Activated CD4-positive, alpha-beta T cell treated with anti-CD3 and anti-CD28 coated beads, Interleukin-2, Interleukin-6, amounts not matched to agents 100 ng/mL and 50 ng/mL, durations not matched to agents 16 hours and 8 hours (primary cell): ENCODE results near the gene MTOR.
"Not testable (repeated sequence)": the region's sequence is repeated elsewhere in the genome, so short reads cannot be mapped to it uniquely, and the experiment has no call there.

Experiments
- DNase-seq: peaks from one replicate; pipeline ENCODE4 v3.0.0-alpha.2; 2020

MTOR gene

DNA sequence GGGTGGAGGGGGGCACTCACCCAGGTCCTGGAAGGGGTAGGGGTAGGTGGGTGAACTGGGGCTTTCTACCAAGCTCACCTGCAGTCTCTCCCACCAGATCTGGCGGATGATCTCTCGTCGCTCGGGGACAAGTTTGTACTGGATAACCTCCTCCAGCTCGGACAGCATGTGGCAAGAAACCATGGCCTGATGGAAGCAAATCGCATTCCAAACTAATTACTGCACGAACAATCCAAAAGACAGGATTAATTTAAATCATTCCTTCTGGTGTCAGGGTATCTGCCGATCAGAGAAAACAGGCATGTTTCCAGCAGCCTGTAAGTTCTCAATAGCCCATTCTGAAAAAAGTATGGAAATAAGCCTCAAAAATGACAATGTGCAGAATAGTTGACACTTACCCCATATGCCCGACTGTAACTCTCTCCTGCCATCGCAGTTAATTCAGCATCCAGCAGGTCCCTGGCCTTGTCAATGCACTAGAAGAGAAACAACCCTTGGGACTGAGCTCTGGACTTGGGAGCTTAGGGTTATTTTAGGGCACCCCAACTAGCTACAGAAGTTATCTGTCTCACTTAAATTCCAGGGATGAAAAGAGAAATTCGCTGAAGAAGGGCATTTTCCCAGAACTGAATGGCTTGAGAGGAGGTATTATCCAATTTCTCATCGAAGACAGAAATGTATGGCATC is 117.6 kb downstream of the MTOR start:
- no peak for DNase-seq

DNA sequence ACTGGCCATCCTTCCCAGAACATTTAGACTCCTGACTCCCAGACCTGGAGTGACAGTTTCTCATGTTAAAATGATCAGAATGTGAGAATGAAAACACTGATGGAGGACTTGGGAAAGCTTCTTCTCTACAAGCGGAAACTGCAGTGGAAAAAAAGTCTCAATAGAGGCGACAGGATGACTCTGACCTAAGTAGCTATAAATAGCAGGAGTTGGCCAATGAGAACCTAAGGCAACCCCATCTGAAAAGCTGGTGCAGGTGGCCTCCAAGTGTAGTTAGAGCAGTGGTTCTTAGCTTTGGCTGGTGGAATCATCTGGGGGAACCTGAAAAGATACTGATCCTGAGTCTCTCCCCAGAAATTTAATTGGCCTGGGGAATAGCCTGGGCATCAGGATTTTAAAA is 118.4 kb downstream of the MTOR start:
- DNase-seq: peak; percentile 23

DNA sequence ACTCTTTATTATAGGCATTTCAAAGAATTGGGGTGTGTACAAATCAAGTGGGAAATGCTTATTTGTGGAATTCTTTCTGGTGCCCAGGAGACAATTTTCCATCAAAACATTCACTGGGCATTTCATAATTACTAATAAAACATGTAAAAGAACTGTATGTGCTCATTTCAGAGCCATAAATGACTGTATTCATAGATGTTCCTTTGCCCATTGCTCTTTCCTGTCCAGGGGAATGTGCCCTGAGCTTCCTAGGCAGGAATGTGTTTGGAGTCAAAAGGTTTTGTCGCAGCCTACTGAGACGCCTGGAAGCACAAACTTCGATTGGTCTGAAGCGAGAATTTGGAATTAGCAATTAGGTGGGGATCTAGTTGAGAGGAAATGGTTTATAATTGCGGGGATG is 119.0 kb downstream of the MTOR start:
- DNase-seq: no peak

DNA sequence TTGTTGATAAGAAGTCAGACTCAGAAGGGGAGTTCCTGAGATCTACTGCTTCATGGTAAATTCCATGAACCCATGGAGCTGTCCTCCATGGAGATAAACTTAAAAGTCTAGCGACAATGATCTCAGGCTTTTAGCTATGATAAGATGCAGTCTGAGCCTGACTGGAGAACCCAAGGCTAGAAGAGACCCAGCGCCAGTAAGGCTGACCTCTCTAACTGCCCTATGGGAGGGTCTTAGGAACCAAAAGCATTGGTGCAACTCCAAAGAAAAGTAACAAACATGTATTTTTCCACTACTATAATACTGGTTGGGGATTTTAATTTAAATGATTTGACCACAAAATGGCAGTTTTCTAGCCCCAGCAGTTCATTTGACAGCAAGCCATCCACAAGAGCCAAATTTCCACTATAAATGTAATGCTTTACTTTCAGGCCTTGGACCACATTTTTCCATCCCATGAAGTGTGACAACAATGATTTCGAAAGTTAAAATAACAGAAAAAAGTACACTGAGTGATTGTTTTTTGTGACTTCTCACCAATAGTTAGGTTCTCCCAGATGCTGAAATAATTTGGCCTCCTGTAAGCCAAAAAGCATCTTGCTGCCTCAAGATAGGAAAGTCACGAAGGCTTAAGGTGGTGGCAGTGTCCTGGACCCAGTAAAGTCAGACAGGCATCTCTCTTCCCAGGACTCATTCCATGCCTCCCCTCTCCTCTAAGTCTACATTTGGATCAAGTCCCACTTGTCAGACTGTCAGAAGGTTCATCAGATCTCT is 119.5 kb downstream of the MTOR start:
- no peak for DNase-seq

DNA sequence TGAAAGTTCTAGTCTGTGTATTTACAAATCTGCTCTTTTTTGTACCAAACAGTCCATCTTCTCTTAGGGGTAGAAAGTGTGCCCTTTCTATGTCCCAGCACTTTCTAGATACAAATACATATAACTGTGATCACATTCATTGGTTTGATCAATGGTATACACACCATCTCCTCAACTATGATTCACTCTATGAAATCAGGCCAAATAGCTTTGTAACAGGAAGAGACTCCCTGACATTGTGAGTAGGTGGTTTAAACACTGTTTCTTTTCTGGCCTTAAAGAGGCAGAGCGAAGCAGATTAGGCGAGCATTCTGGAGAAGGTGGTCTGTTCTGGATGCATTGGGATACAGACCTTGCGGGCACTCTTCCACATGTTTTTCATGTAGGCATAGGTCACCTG is 123.4 kb downstream of the MTOR start:
- no peak for DNase-seq

DNA sequence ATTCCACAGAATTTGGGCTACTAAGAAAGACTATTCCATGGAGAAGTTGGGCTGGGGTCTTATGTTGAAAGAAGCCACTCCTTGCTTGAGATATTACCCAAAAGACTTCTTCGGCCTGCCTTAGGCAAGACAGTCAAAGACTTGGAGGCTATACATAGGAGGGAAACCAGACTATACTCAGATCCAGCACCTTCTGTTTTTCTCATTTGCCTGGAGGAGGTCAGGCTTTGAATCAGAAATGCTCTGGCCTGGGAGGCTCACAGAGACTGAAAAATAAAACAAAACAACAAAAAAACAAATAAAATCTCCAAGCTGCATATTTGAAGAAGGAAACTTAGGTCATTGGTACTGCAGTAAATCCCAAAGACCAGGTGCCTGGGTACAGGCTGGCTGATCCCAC is 124.3 kb downstream of the MTOR start:
- DNase-seq: no peak

DNA sequence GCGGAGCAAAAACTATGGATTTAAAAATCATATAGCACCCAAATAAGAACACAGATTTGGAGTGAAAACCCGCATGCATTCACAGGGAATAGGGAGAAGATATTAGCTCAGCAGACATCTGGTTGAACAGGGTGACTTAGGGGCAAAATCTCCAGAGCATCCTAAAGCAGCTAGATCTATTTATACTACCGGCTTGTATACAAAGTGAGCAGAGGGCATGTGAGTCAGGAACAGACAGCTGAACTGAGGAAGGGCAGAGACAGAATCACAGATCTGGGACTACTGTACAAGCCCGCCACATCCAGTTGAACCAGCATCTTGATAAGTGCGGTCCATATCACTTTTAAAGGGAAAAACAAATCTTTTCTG is 127.5 kb downstream of the MTOR start:
- DNase-seq: no peak

DNA sequence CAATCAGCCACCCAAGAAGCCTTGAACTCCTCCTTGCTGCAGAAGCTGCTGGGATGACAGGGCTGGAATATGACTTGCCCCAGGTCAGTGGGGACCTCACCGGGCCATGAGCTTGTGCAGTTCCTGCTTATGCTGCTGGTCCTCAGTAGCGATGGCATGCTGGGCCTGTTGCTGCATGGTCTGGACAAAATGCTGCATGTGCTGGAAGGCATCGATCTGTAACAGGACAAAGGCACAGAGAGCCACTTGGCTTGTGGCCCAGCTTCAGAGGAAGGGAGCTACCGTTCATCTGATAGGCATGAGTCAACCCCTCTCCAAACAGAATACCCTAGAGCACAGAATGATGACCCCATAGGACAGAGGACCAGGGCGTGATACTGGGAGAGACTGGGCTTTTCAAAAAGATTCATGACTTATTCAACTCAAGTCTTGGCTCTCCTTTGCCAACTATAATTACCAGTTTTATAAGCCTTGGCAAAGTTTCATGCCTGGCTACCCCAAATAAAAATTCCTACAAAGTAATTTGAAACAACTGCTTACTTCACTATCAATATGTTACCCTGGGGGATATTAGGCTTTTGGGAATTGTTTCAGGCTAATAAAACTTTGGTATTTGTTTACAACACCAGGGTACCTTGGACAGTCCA is 128.0 kb downstream of the MTOR start:
- DNase-seq: no peak

DNA sequence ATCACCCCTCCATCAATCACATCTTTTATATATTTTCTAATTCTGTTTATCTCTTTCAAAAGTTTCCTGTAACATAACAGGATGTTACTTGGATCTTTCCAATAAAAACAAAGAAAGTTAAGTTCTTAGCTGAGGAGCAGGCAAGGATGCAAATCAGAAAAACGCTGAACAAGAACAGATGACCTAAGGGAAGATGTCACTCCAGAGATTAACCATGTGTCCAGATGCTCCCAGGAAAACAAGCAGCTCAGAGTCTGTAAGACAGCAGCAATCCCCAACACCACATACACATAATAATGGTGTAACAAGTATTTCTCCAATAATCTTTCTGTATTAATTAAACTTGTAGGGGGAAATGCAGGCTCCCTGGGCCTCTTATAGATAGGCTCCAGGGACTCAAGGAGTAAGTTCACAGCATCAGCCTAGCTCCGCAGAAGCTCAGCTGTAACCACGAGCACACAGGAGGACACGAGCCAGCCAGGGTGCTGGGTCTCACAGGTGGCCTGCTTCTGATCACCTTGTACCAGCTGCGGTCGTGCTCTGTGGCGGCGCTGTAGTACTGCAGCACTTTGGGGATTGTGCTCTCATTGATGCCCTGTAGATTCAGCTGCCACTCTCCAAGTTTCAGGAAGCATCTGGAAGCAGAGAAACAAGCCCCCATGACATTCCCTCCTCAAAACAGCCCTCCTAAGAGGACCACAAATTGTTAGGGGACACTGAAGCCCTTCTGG is 129.6 kb downstream of the MTOR start:
- no peak for DNase-seq

DNA sequence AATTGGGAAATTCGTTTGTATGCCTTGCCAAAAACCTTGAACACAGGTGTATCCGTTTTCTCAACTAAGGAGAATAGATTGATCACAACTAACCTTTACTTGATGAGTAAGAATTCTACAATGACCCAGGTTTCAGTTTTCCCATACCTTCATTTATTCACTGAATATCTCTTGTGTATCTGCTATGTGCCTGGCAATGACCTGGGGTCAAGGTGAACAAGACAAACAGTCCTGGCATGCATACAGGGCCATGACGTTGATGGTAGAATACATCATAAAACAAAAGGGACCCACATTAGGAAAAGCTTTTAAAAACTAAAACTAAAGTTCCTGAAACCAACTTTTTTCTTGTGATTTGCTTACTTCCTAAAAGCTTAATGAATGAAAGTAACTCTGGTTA is 130.5 kb downstream of the MTOR start:
- no peak for DNase-seq

DNA sequence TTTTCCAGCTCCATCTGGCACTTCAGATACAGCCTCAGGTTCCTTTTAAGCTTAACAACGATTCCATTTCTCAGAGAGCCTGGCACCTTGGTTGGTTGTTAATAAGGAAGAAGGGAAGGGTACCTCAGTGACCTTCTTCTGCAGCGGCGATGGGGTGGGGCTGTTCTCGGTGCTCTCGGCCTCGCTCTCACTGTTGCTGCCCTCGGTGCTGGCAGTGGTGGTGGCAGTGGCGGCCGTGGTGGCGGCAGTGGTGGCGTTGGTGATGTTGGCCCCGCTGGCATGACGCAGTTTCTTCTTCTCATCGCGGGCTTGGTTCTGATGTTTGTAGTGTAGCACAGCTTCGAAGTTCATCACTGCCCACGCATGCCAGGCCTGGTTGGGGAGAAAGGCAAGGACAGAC is 131.9 kb downstream of the MTOR start:
- no peak for DNase-seq

DNA sequence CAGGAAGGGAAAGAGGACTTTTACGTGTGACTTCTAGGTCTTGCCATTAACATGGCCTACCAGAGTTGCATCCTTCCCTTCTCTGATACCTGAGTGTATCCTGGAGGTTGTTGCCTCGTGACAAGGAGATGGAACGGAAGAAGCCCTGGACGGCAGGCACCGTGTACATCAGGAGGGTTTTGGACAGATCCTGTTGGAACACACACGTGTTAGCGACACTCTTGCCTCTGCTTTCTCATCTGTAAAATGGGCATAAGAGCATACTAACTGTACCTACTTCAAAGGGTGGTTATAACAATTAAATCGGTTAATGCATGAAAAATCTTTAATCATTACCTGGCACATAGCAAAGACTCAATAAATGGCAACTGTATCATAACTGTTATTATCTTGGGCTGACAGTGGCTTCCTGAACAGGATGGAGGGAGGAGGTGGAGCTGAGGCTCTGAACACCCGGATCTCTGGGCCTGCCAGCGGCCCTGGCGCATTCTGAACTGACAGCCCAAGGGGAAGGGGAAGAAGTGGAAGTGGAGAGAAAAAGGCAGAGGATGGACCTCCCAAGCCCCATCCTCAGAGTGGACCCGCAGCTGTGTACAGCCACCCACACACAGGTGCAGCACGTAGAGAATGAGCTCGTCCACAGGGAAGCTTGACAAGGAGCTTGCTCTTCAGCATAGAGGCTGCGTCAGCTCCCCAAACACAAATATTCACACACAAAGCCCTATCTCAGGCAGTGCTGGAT is 132.5 kb downstream of the MTOR start:
- no peak for DNase-seq

DNA sequence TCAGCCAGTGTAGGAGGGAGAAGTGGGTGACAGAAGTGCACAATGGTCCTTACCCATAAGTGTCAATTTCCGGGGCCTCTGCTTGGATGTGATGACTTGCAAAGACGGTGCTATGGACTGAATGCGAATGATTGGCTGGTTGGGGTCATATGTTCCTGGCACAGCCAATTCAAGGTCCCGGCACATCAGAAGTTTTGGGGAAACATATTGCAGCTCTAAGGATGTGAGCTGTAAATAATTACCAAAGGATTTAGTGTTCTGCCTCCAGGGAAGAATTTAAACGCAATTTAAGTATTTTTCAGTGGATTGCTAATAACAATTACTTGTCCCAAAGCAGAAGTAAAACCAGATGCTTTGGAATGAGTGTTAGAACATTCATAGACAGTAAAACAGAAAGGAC is 135.8 kb downstream of the MTOR start:
- no peak for DNase-seq

DNA sequence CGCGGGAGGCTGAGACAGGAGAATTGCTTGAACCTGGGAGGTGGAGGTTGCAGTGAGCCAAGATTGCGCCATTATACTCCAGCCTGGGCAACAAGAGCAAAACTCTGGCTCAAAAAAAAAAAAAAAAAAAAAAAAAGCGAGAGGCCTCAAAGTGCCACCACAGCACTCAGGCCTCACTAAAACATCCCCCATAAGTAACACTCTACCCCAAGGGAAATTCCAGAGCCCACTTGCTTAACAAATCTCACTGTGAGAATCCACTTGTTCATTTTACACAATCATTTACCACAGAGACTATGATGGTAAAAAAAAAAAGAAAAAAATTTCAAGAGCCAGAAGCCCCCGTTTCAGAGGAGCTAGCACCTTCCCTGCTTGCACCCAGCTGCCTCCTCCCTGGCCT is 136.4 kb downstream of the MTOR start:
- DNase-seq: no peak

DNA sequence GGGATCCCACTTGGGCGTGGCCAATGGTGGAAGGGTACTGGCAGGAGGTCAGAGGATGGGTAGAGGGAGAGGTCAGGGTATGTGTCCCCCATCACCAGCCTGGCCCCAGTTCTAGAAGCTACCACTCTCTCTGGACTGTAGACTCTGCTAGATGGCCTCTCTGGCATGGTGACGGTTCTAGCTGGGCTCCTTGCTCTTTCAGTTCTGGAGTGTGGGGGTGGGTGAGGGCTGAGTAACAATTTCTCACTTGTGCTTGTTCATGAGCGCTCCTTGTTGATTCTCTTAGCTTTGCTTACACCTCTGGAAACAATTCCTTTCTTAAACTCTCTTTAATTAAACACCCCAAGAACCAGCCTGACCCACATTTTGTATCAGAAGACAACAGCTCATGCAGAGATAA is 137.4 kb downstream of the MTOR start:
- DNase-seq: no peak

DNA sequence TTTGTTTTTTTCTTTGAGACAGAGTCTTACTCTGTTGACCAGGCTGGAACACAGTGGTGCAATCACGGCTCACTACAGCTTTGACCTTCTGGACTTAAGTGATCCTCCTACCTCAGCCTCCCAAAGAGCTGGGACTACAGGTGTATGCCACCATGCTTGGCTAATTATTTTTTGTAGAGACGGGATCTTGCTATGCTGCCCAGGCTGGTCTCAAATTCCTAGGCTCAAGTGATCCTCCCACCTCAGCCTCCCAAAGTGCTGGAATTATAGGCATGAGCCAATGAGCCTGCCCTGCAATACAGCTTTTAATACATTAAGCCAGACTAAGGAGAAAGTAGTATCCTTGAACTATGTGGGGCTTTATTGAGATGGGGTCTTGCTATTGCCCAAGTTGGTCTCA is 146.0 kb downstream of the MTOR start:
- DNase-seq: no peak

DNA sequence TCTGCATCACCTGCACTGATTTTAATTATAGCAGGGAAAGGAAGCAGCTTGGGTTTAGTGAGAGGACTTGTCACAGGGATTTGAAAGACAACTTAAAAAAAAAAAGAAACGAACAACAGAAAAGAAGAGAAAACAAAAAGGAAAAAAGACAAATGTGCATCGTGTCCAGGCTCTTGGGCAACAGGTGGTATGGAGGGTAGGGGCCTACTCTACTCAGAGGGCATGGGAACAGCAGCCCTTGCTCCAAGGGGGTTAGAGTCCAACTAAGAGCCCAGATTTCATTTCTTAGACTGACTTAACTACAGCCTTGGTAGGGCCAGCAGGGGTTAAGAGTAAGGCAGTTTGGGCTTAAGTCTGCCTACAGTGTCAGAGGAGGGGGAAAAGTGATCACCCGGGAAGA is 147.4 kb downstream of the MTOR start:
- DNase-seq: no peak

DNA sequence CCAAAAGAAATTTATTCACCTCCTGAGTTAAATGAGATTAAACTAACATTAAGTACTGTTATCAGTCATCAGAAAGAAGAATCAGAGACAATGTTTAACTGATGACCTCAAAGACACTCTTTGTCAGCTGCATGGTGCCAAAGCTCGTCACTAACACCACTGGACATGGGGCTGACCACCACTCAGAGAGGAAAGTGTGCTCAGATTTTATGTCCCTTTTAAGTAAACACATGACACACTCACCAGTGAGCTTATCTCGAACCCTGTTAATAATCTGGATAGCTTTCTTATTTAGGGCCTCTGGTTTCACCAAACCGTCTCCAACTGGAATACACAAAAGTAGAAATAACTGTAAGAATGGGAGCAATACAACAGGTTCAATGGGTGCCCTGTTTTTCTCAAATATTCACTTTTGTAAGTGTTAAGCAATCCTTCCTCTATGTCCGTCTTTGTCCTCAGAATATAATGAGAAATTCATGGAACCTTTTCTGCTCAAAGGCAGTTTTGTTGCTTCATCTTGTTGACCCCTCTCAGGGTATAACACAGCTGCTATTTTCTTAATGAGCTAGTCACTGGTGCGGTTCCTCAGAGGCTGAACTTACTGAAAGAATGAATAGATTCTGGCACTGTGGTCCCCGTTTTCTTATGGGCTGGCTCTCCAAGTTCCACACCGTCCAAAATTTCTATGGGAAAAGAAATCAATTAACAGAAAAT is 153.1 kb downstream of the MTOR start:
- DNase-seq: no peak

DNA sequence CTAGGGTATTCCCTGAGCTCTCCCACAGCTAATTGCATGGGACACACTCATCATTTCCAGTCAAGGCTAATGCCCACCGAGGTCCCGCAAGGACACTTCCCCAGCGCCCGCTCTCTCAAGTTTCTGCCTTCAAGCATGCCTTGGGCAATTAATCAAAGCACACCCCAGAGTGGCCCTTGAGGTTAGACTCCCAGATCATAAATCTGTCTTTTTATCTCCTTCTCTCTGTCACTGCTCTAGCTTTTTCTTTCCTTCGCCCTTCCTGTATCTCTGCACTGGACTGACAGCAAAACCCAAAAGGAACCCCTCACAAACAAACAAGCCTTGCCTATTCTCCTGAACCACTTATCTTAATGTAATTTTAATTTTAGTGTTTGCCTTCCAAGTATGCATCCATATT is 154.8 kb downstream of the MTOR start:
- no peak for DNase-seq

DNA sequence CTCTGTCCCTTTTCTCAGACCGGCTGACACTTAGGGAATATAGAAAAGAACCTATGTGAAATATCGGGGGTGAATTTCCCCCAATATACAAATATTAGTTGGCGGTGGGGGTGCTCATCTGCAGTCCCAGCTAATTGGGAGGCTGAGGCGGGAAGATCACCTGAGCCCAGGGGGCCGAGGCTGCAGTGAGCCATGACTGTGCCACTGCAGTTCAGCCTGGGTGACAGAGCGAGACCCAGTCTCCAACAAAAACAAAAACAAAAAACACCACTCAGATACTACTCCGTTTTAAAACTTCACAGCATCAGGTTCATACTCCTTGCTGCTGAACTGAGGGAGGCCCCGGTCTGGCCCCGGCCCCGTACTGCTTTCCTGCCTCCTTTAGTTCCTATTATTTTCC is 156.8 kb downstream of the MTOR start:
- DNase-seq: no peak

DNA sequence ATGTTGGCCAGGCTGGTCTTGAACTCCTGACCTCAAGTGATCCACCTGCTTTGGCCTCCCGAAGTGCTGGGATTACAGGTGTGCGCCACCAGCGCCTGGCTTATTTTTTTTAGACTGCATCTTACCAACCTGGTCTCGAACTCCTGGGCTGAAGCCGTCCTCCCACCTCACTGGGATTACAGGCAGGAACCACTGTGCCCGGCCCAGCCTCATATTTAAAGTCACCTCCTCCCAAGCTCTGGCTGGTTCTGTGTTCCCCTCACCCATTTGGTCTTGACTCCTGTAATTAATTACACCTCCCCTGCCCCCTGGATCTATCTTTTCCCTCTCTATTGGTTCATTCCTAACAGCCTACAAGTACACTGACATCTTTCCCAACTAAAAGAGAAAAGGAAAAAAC is 161.0 kb downstream of the MTOR start:
- no peak for DNase-seq

DNA sequence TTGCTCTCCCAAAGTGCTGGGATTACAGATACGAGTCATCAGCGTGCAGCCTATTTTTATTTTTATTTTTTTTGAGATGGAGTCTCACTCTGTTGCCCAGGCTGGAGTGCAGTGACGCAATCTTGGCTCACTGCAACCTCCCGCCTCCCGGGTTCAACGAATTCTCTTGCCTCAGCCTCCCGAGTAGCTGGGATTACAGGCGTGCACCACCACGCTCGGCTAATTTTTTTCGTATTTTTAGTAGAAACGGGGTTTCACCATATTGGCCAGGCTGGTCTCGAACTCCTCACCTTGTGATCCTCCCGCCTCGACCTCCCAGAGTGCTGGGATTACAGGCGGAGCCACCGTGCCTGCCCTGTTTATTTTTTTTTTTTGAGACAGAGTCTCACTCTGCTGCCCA is 161.5 kb downstream of the MTOR start:
- not testable (repeated sequence) for DNase-seq
